ENCODE data around the gene CSNK1E. TPM values are rescaled to one million over a fixed set of nuclear protein-coding genes. Genes with fewer than 3 reads are reported as not detected.
A peak's percentile ranks its signal among the peaks of the same experiment; 100 is the strongest.
"Not testable (repeated sequence)": the region's sequence is repeated elsewhere in the genome, so short reads cannot be mapped to it uniquely, and the experiment has no call there.

CSNK1E gene
- 100 to 1,000 TPM; 105 to 108 TPM for total RNA-seq

- peak; percentile 73 for DNase-seq
- Mint-ChIP-seq H3K27me3 (ENCODE audit: low read depth) (no peaks in the 10 kb centered on the region), H3K4me3 (peak within 1 kb of the TSS; percentile 90), H3K36me3 (ENCODE audit: low read depth) (peaks cover 6% of the 10 kb centered on the region), H3K4me1 (ENCODE audit: low read depth) (peaks cover 41% of the 10 kb centered on the region), H3K27ac (peak within 1 kb of the TSS; percentile 86), H3K9me3 (no peaks in the 10 kb centered on the region)
- CTCF ChIA-PET = interaction anchor here (0.6 to 1.1 kb wide), 3 partner anchors 15 to 134 kb away, joined by 3 read pairs; no protein-coding TSS in a partner anchor
- intact Hi-C loops (cut with micrococcal nuclease) = loop anchor here (1.0 to 2.0 kb wide), 3 partner anchors 44 to 253 kb away; partner anchors contain the start of genes DMC1 and TMEM184B
These were observed at the start of gene CSNK1E for GRCh38 chr22:38317122-38317994. Gene CSNK1E, minus strand, starts transcription at chr22:38317433. Its CDS starts 3,276 bp downstream, at chr22:38314157.

GRCh38 chr22:38365829-38366228 is 48.6 kb upstream of the CSNK1E start:
- H3K27ac Mint-ChIP-seq; H3K27me3 Mint-ChIP-seq (ENCODE audit: low read depth); H3K4me3 Mint-ChIP-seq; CTCF ChIA-PET; intact Hi-C loops (cut with micrococcal nuclease); DNase-seq; H3K36me3 Mint-ChIP-seq (ENCODE audit: low read depth); H3K9me3 Mint-ChIP-seq; H3K4me1 Mint-ChIP-seq (ENCODE audit: low read depth): not testable (repeated sequence)

GRCh38 chr22:38365174-38365573 is 47.9 kb upstream of the CSNK1E start:
- H3K4me3 Mint-ChIP-seq; DNase-seq; H3K36me3 Mint-ChIP-seq (ENCODE audit: low read depth); H3K9me3 Mint-ChIP-seq; CTCF ChIA-PET; H3K4me1 Mint-ChIP-seq (ENCODE audit: low read depth); H3K27ac Mint-ChIP-seq; intact Hi-C loops (cut with micrococcal nuclease); H3K27me3 Mint-ChIP-seq (ENCODE audit: low read depth): not testable (repeated sequence)

GRCh38 chr22:38360560-38360959 is 43.3 kb upstream of the CSNK1E start:
- H3K9me3 Mint-ChIP-seq; intact Hi-C loops (cut with micrococcal nuclease); CTCF ChIA-PET; H3K4me3 Mint-ChIP-seq; H3K27ac Mint-ChIP-seq; DNase-seq; H3K27me3 Mint-ChIP-seq (ENCODE audit: low read depth); H3K4me1 Mint-ChIP-seq (ENCODE audit: low read depth); H3K36me3 Mint-ChIP-seq (ENCODE audit: low read depth): not testable (repeated sequence)

- H3K36me3 Mint-ChIP-seq (ENCODE audit: low read depth); H3K4me1 Mint-ChIP-seq (ENCODE audit: low read depth); H3K27ac Mint-ChIP-seq; H3K9me3 Mint-ChIP-seq; CTCF ChIA-PET; DNase-seq; H3K4me3 Mint-ChIP-seq; H3K27me3 Mint-ChIP-seq (ENCODE audit: low read depth); intact Hi-C loops (cut with micrococcal nuclease): not testable (repeated sequence)
These were observed 42.6 kb upstream of the CSNK1E start for GRCh38 chr22:38359817-38360216.

GRCh38 chr22:38357971-38358370 is 40.7 kb upstream of the CSNK1E start:
- DNase-seq; H3K4me1 Mint-ChIP-seq (ENCODE audit: low read depth); H3K27me3 Mint-ChIP-seq (ENCODE audit: low read depth); H3K9me3 Mint-ChIP-seq; H3K4me3 Mint-ChIP-seq; intact Hi-C loops (cut with micrococcal nuclease); H3K36me3 Mint-ChIP-seq (ENCODE audit: low read depth); H3K27ac Mint-ChIP-seq: not testable (repeated sequence)
- CTCF ChIA-PET = interaction anchor here (0.5 kb wide), 1 partner anchor 263 kb away, joined by 3 read pairs; no protein-coding TSS in a partner anchor

- Mint-ChIP-seq H3K9me3 (no peaks in the 10 kb centered on the region), H3K27me3 (ENCODE audit: low read depth) (no peaks in the 10 kb centered on the region), H3K27ac (no peak overlapping the region), H3K36me3 (ENCODE audit: low read depth) (no peaks in the 10 kb centered on the region), H3K4me3 (no peak overlapping the region), H3K4me1 (ENCODE audit: low read depth) (no peaks in the 10 kb centered on the region)
- intact Hi-C loops (cut with micrococcal nuclease) = no loop called here
- DNase-seq = no peak
- CTCF ChIA-PET = no interaction called here
These were observed 38.0 kb upstream of the CSNK1E start for GRCh38 chr22:38355275-38355674.

GRCh38 chr22:38353701-38354100 is 36.5 kb upstream of the CSNK1E start:
- Mint-ChIP-seq H3K27ac (no peak overlapping the region), H3K4me1 (ENCODE audit: low read depth) (no peaks in the 10 kb centered on the region), H3K4me3 (no peak overlapping the region), H3K27me3 (ENCODE audit: low read depth) (no peaks in the 10 kb centered on the region), H3K9me3 (no peaks in the 10 kb centered on the region), H3K36me3 (ENCODE audit: low read depth) (no peaks in the 10 kb centered on the region)
- no peak for DNase-seq
- intact Hi-C loops (cut with micrococcal nuclease) = loop anchor here (1.0 to 5.0 kb wide), 4 partner anchors 56 to 301 kb away; no protein-coding TSS in a partner anchor
- CTCF ChIA-PET = interaction anchor here (0.6 kb wide), 1 partner anchor 68 kb away, joined by 3 read pairs; no protein-coding TSS in a partner anchor

- no peak overlapping the region for H3K4me3 Mint-ChIP-seq
- intact Hi-C loops (cut with micrococcal nuclease) = loop anchor here (1.0 to 5.0 kb wide), 4 partner anchors 56 to 301 kb away; no protein-coding TSS in a partner anchor
- CTCF ChIA-PET = interaction anchor here (0.9 to 1.4 kb wide), 3 partner anchors 88 to 301 kb away, joined by 3 to 7 read pairs (median 4); no protein-coding TSS in a partner anchor
- no peaks in the 10 kb centered on the region for H3K4me1 Mint-ChIP-seq (ENCODE audit: low read depth)
- H3K9me3 Mint-ChIP-seq = no peaks in the 10 kb centered on the region
- H3K27ac Mint-ChIP-seq = no peak overlapping the region
- DNase-seq = peak; percentile 65
- H3K36me3 Mint-ChIP-seq (ENCODE audit: low read depth) = no peaks in the 10 kb centered on the region
- H3K27me3 Mint-ChIP-seq (ENCODE audit: low read depth) = no peaks in the 10 kb centered on the region
These were observed 36.0 kb upstream of the CSNK1E start for GRCh38 chr22:38353142-38353629.

- H3K9me3 Mint-ChIP-seq = no peaks in the 10 kb centered on the region
- no peaks in the 10 kb centered on the region for H3K4me1 Mint-ChIP-seq (ENCODE audit: low read depth)
- no peak for DNase-seq
- no peak overlapping the region for H3K4me3 Mint-ChIP-seq
- CTCF ChIA-PET = interaction anchor here (0.9 to 1.4 kb wide), 4 partner anchors 86 to 300 kb away, joined by 3 to 7 read pairs (median 4); no protein-coding TSS in a partner anchor
- peaks cover under 1% of the 10 kb centered on the region for H3K27me3 Mint-ChIP-seq (ENCODE audit: low read depth)
- no peak overlapping the region for H3K27ac Mint-ChIP-seq
- H3K36me3 Mint-ChIP-seq (ENCODE audit: low read depth) = no peaks in the 10 kb centered on the region
- intact Hi-C loops (cut with micrococcal nuclease) = loop anchor here (5.0 kb wide), 2 partner anchors 55 to 250 kb away; no protein-coding TSS in a partner anchor
These were observed 35.2 kb upstream of the CSNK1E start for GRCh38 chr22:38352436-38352835.

GRCh38 chr22:38350444-38351359 is 33.5 kb upstream of the CSNK1E start:
- Mint-ChIP-seq H3K27me3 (ENCODE audit: low read depth) (peaks cover 8% of the 10 kb centered on the region), H3K36me3 (ENCODE audit: low read depth) (no peaks in the 10 kb centered on the region), H3K4me3 (no peak overlapping the region), H3K27ac (no peak overlapping the region), H3K9me3 (no peaks in the 10 kb centered on the region), H3K4me1 (ENCODE audit: low read depth) (no peaks in the 10 kb centered on the region)
- DNase-seq = no peak
- intact Hi-C loops (cut with micrococcal nuclease) = loop anchor here (5.0 kb wide), 2 partner anchors 53 to 248 kb away; no protein-coding TSS in a partner anchor
- CTCF ChIA-PET = interaction anchor here (1.5 kb wide), 1 partner anchor 298 kb away, joined by 4 read pairs; no protein-coding TSS in a partner anchor

All from activated naive CD4-positive, alpha-beta T cell treated with anti-CD3 and anti-CD28 coated beads for 36 hours (primary cell).